ENCODE results near the gene PEAR1. TPM values are rescaled to one million over a fixed set of nuclear protein-coding genes. Genes with fewer than 3 reads are reported as not detected.

PEAR1 gene
- polyA plus RNA-seq, 1 of the 3 experiments (the other 2 are of a cell fraction) = 1.2 TPM

DNA sequence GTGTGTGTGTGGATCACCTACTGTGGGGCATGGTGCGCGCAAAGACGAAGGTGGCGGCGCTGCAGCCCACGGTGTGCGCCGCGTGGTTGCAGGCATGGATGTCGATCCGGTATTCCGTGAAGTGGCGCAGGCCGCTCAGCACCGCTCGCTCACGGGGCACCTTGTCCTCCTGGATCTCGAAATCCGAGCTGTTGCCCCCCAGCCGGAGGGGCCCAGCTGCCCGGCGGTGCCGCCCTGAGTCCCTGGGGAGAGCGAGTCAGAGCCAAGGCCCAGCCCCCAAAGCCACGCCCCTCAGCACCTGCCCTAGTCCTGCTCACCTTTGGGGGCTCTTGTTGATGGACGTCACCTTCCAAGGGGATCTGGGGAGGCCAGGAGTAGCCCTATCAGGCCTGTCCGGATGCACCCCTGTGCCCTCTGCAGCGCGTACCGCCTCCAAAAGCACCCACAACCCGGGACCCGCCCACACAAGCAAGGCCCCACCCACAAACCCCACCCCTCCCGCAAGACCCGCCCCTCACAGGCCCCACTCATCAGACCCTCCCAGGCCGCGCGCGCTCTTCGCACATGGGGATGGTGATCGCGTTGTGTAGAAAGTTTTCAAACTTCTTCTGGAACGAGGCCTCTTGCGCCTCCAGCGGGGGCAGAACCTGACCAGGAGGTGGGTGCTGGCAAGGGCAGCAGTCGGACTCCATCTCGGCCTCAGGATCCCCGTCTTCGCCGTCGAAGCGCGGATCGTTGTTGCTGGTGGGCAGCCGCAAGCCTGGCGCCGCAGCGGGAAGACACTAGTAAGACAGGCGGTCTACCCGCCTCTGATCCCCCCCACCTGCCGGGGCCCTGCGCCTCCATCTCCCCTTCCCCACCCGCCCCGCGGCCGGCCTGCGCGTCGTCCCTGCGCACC lies 48.2 kb upstream of the PEAR1 start:
- Histone ChIP-seq H3K27me3 (ENCODE audit: insufficient read depth) (no peaks in the 10 kb centered on the region), H3K4me2 (no peak overlapping the region)

DNA sequence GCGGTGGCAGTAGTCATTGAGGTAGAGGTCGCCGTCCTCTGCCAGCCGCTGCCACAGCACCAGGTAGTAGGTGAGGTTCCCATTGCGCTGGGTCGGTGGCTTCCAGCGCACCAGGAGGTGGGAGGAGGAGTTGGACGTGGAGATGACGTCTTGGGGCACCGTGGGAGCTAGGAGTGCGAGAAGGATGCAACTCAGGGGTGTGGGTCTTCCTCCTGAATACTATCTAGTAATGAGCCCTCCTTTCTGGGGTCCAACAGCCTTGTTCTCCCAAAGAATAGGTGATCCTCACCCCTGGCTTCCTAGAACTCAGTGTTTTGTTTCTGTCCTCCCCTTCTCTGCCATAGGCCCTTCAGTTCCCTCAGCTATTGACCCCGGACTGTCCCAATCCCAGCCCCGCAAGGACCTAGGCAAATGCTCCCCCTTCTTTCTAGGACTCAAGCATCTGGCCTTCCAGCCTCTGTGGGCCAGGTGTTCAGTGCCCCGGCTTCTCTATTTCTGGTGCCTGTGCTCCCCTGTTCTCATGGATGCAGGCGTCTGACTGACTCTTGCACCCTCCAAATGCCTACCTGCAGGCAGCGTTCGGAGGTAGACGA lies 47.5 kb upstream of the PEAR1 start:
- Histone ChIP-seq H3K9me2 (no peaks in the 10 kb centered on the region), H3K9me3 (no peaks in the 10 kb centered on the region), H3K9ac (no peak overlapping the region), H3K27ac (ENCODE audit: low read depth in 2 of 2, low read length in 1 of 2) (no peak overlapping the region), H2AFZ (ENCODE audit: low read depth) (no peak overlapping the region), H3K4me1 (ENCODE audit: control insufficient read depth in 1 of 2, insufficient read depth in 2 of 2, low read depth in 1 of 2, low read length in 1 of 2) (peaks cover 0 to 1% of the 10 kb centered on the region in 2 experiments; a peak in 1 of 4 replicates), H3K27me3 (ENCODE audit: insufficient read depth) (no peaks in the 10 kb centered on the region), H3K79me2 (ENCODE audit: insufficient read depth) (no peaks in the 10 kb centered on the region), H3K4me2 (no peak overlapping the region), H3K4me3 (ENCODE audit: low read depth in 2 of 2, low read length in 1 of 2) (no peak overlapping the region), H3K36me3 (replicated peaks in 1 of 2; ENCODE audit: control insufficient read depth in 1 of 2, insufficient read depth in 2 of 2, low read length in 1 of 2) (no peaks in the 10 kb centered on the region), H4K20me1 (ENCODE audit: insufficient read depth) (no peaks in the 10 kb centered on the region), H3F3A (replicated peaks; ENCODE audit: insufficient read depth) (no peaks in the 10 kb centered on the region)
- CTCF ChIA-PET = interaction anchor here (2.2 to 18.0 kb wide), 4 partner anchors 10 to 44 kb away, joined by 7 to 566 read pairs (median 246); partner anchors contain the start of gene NTRK1
- WGBS (ENCODE audit: low lambda C conversion rate) = 86% methylated on average over 14 of the region's 18 CpGs
- no peak for DNase-seq
- POLR2A ChIA-PET = interaction anchor here (0.5 kb wide), 1 partner anchor 208 kb away, joined by 4 read pairs; no protein-coding TSS in a partner anchor
- TF ChIP-seq, protein P1, sequence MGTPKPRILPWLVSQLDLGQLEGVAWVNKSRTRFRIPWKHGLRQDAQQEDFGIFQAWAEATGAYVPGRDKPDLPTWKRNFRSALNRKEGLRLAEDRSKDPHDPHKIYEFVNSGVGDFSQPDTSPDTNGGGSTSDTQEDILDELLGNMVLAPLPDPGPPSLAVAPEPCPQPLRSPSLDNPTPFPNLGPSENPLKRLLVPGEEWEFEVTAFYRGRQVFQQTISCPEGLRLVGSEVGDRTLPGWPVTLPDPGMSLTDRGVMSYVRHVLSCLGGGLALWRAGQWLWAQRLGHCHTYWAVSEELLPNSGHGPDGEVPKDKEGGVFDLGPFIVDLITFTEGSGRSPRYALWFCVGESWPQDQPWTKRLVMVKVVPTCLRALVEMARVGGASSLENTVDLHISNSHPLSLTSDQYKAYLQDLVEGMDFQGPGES (IDR thresholded peaks at IDR 0.05; ENCODE audit: low read depth, low read length) = no peak
- TF ChIP-seq MEF2A (IDR thresholded peaks at IDR 0.05; ENCODE audit: borderline replicate concordance, low read depth) (no peak), TAF1 (IDR thresholded peaks at IDR 0.05; ENCODE audit: borderline replicate concordance, low read depth, low read length) (no peak), FOSL2 (IDR thresholded peaks at IDR 0.05; ENCODE audit: borderline replicate concordance, low read depth) (no peak), GABPA (IDR thresholded peaks at IDR 0.05; ENCODE audit: low read depth) (no peak), TEAD4 (IDR thresholded peaks at IDR 0.05; ENCODE audit: borderline replicate concordance, insufficient read depth) (no peak)
- TF ChIP-seq, protein P2, sequence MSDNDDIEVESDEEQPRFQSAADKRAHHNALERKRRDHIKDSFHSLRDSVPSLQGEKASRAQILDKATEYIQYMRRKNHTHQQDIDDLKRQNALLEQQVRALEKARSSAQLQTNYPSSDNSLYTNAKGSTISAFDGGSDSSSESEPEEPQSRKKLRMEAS (IDR thresholded peaks at IDR 0.05; ENCODE audit: low read depth) = no peak
- TF ChIP-seq, protein P3, sequence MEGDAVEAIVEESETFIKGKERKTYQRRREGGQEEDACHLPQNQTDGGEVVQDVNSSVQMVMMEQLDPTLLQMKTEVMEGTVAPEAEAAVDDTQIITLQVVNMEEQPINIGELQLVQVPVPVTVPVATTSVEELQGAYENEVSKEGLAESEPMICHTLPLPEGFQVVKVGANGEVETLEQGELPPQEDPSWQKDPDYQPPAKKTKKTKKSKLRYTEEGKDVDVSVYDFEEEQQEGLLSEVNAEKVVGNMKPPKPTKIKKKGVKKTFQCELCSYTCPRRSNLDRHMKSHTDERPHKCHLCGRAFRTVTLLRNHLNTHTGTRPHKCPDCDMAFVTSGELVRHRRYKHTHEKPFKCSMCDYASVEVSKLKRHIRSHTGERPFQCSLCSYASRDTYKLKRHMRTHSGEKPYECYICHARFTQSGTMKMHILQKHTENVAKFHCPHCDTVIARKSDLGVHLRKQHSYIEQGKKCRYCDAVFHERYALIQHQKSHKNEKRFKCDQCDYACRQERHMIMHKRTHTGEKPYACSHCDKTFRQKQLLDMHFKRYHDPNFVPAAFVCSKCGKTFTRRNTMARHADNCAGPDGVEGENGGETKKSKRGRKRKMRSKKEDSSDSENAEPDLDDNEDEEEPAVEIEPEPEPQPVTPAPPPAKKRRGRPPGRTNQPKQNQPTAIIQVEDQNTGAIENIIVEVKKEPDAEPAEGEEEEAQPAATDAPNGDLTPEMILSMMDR (IDR thresholded peaks at IDR 0.05) = no peak
- TF ChIP-seq, protein P4, sequence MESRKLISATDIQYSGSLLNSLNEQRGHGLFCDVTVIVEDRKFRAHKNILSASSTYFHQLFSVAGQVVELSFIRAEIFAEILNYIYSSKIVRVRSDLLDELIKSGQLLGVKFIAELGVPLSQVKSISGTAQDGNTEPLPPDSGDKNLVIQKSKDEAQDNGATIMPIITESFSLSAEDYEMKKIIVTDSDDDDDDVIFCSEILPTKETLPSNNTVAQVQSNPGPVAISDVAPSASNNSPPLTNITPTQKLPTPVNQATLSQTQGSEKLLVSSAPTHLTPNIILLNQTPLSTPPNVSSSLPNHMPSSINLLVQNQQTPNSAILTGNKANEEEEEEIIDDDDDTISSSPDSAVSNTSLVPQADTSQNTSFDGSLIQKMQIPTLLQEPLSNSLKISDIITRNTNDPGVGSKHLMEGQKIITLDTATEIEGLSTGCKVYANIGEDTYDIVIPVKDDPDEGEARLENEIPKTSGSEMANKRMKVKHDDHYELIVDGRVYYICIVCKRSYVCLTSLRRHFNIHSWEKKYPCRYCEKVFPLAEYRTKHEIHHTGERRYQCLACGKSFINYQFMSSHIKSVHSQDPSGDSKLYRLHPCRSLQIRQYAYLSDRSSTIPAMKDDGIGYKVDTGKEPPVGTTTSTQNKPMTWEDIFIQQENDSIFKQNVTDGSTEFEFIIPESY (IDR thresholded peaks at IDR 0.05; ENCODE audit: borderline replicate concordance, low read depth) = no peak

More for the DNA sequence above, 48.2 kb upstream of the PEAR1 start:
- no peaks in the 10 kb centered on the region for H4K20me1 ChIP-seq (ENCODE audit: insufficient read depth)
- no peaks in the 10 kb centered on the region for H3K79me2 ChIP-seq (ENCODE audit: insufficient read depth)
- no peaks in the 10 kb centered on the region for H3K36me3 ChIP-seq (replicated peaks in 1 of 2; ENCODE audit: control insufficient read depth in 1 of 2, insufficient read depth in 2 of 2, low read length in 1 of 2)
- DNase-seq = peak; percentile 68
- no peaks in the 10 kb centered on the region for H3K9me2 ChIP-seq
- 88% methylated on average over 47 of the region's 69 CpGs for WGBS (ENCODE audit: low lambda C conversion rate)
- no peak overlapping the region for H3K27ac ChIP-seq (ENCODE audit: low read depth in 2 of 2, low read length in 1 of 2)
- no peaks in the 10 kb centered on the region for H3K9me3 ChIP-seq
- POLR2A ChIA-PET = interaction anchor here (0.5 kb wide), 1 partner anchor 209 kb away, joined by 4 read pairs; no protein-coding TSS in a partner anchor
- H3K4me3 ChIP-seq (ENCODE audit: low read depth in 2 of 2, low read length in 1 of 2) = no peak overlapping the region
- CTCF ChIA-PET = interaction anchor here (1.0 to 17.9 kb wide), 3 partner anchors 12 to 43 kb away, joined by 4 to 566 read pairs (median 16); partner anchors contain the start of gene NTRK1
- H3F3A ChIP-seq (replicated peaks; ENCODE audit: insufficient read depth) = no peaks in the 10 kb centered on the region
- TF ChIP-seq EZH2phosphoT487 (IDR thresholded peaks at IDR 0.05; ENCODE audit: borderline replicate concordance, low read depth) (no peak), FOXM1 (IDR thresholded peaks at IDR 0.05; ENCODE audit: low read depth) (no peak), TCF12 (IDR thresholded peaks at IDR 0.05) (no peak), POLR2AphosphoS5 (IDR thresholded peaks at IDR 0.05; ENCODE audit: low read depth, low read length) (no peak), MXI1 (IDR thresholded peaks at IDR 0.05; ENCODE audit: low read depth, low read length) (no peak), RCOR1 (IDR thresholded peaks at IDR 0.05; ENCODE audit: low read length) (no peak)
- TF ChIP-seq, protein P5, sequence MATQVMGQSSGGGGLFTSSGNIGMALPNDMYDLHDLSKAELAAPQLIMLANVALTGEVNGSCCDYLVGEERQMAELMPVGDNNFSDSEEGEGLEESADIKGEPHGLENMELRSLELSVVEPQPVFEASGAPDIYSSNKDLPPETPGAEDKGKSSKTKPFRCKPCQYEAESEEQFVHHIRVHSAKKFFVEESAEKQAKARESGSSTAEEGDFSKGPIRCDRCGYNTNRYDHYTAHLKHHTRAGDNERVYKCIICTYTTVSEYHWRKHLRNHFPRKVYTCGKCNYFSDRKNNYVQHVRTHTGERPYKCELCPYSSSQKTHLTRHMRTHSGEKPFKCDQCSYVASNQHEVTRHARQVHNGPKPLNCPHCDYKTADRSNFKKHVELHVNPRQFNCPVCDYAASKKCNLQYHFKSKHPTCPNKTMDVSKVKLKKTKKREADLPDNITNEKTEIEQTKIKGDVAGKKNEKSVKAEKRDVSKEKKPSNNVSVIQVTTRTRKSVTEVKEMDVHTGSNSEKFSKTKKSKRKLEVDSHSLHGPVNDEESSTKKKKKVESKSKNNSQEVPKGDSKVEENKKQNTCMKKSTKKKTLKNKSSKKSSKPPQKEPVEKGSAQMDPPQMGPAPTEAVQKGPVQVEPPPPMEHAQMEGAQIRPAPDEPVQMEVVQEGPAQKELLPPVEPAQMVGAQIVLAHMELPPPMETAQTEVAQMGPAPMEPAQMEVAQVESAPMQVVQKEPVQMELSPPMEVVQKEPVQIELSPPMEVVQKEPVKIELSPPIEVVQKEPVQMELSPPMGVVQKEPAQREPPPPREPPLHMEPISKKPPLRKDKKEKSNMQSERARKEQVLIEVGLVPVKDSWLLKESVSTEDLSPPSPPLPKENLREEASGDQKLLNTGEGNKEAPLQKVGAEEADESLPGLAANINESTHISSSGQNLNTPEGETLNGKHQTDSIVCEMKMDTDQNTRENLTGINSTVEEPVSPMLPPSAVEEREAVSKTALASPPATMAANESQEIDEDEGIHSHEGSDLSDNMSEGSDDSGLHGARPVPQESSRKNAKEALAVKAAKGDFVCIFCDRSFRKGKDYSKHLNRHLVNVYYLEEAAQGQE (IDR thresholded peaks at IDR 0.05; ENCODE audit: low read depth, low read length) = no peak
- no peak overlapping the region for H3K9ac ChIP-seq
- peaks cover 0 to 4% of the 10 kb centered on the region in 2 experiments; a peak in 1 of 4 replicates for H3K4me1 ChIP-seq (ENCODE audit: control insufficient read depth in 1 of 2, insufficient read depth in 2 of 2, low read depth in 1 of 2, low read length in 1 of 2)
- no peak overlapping the region for H2AFZ ChIP-seq (ENCODE audit: low read depth)
